Heart left ventricle (tissue), 13 donors: ENCODE results near the gene FAAP100.

Source experiments
- CTCF ChIP-seq, 12 donors: fragments of 200-600 bp; sonication (generic) in 4 of 12; IDR thresholded peaks; one replicate each; pipeline versions ENCODE4 v1.5.0 to v1.8.0; 2018 to 2022; ENCODE audit warnings: antibody characterized with exemption in 12 of 12, mild to moderate bottlenecking in 5 of 12
- POLR2A ChIP-seq, 2 donors: fragments of 450-650 bp; IDR thresholded peaks; one replicate each; pipeline ENCODE4 v1.6.1; 2017; ENCODE audit warnings: antibody characterized with exemption in 2 of 2, mild to moderate bottlenecking in 2 of 2, moderate library complexity in 2 of 2
- donor health status: ischemic (EF 13 %, LVEDD 7.1; RV severe dilation, severe dysfunction).
- donor health status: DM: no; HTN: yes; CAD: no.
- donor health status: DM: no; HTN: no; CAD: no.
- donor health status: ischemic (EF 25% LVEDD 6.9; RV normal size, moderate dysfunction).
- donor health status: ischemic (EF 25% LVEDD 5.7; RV mildly dilated, moderate dysfunction).
- donor health status: ischemic (EF 35%, LVEDD 5.7; RV mildly dilated, moderate dysfunction).
- donor health status: nonischemic (EF 11% LVEDD 7.7; RV severe dilation, severe dysfunction).
- donor health status: DM: yes; HTN: yes; CAD: no.
- donor health status: PGD.
- donor health status: ischemic (EF 29% LVEDD 5.4; RV normal size, mild dysfunction).
- donor health status: nonischemic (EF 23%, LVEDD 6.1; RV moderate dilation, normal function).

DNA sequence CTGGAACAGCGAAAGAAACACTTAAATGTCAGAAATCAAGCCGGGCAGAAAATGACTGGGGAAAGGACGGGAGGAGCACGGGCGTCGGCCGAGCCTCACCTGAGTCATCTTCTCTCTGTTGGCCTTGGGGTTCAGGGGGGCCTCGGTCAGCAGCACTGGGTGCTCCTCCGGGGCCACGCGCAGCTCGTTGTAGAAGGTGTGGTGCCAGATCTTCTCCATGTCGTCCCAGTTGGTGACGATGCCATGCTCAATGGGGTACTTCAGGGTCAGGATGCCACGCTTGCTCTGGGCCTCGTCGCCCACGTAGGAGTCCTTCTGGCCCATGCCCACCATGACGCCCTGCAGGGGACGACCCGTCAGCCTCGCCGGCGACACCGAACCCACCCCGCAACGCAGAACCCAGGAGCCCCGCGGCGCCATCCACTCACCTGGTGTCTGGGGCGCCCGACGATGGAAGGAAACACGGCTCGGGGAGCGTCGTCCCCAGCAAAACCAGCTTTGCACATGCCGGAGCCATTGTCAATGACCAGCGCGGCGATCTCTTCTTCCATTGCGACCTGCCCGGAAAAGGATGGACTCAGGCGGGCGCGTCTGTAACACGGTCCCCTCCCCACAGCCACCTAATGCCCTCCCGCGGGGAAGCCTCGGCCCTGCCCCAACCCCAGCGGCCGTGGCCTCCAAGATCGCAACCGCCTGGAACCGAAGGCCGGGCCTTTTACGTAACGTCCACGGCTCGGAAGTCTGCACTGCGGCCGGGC is 40.2 kb downstream of the FAAP100 start:
- TF ChIP-seq CTCF (IDR thresholded peaks at IDR 0.05) (no peak), POLR2A (IDR thresholded peaks at IDR 0.05) (no peak)
